GM23338 (cell line): Measurements from ENCODE around the gene ARID1B. TPM values are rescaled to one million over a fixed set of nuclear protein-coding genes. Genes with fewer than 3 reads are reported as not detected.

Experiments
- ATAC-seq: fragments of 200-7000 bp; cut with Tn5 transposase; 3 replicates; pipeline ENCODE4 v1.9.1; 2020
- DNase-seq: peaks from one replicate; pipeline ENCODE4 v3.0.0-alpha.2; 2015; ENCODE audit warnings: low spot score
- H2AFZ ChIP-seq: fragments of 200-600 bp; sonication (generic); 2 replicates; pipeline ENCODE4 v1.8.0; 2016; ENCODE audit warnings: antibody characterized with exemption, mild to moderate bottlenecking, moderate library complexity
- H3F3A ChIP-seq: fragments of 200-600 bp; sonication (generic); replicated peaks from 2 replicates; pipeline ENCODE4 v1.8.0; 2017; ENCODE audit warnings: antibody characterized with exemption, mixed run types, low read depth
- H3K27ac ChIP-seq: fragments of 200-600 bp; sonication (generic); 2 replicates; pipeline ENCODE4 v1.6.1; 2016; ENCODE audit warnings: low read depth
- H3K27me3 ChIP-seq: fragments of 200-600 bp; sonication (generic); 2 replicates; pipeline ENCODE4 v1.8.0; 2016; ENCODE audit warnings: mild to moderate bottlenecking, mixed run types, moderate library complexity; ENCODE audit not compliant: insufficient read depth
- H3K36me3 ChIP-seq: fragments of 200-600 bp; sonication (generic); 2 replicates; pipeline ENCODE4 v1.8.0; 2016; ENCODE audit warnings: mild to moderate bottlenecking; ENCODE audit not compliant: insufficient read depth
- H3K4me1 ChIP-seq: fragments of 200-600 bp; sonication (generic); 2 replicates; pipeline ENCODE4 v1.8.0; 2016; ENCODE audit warnings: mild to moderate bottlenecking, moderate library complexity; ENCODE audit not compliant: insufficient read depth
- H3K4me2 ChIP-seq: fragments of 200-600 bp; sonication (generic); 2 replicates; pipeline ENCODE4 v1.7.1; 2017; ENCODE audit warnings: mixed run types
- H3K4me3 ChIP-seq: fragments of 200-600 bp; sonication (generic); 2 replicates; pipeline ENCODE4 v1.6.1; 2016; ENCODE audit warnings: mixed run types
- H3K79me2 ChIP-seq: fragments of 200-600 bp; sonication (generic); replicated peaks from 2 replicates; pipeline ENCODE4 v1.8.0; 2017; ENCODE audit warnings: mild to moderate bottlenecking; ENCODE audit not compliant: insufficient read depth
- H3K9me2 ChIP-seq: fragments of 200-600 bp; sonication (generic); 2 replicates; pipeline ENCODE4 v1.8.0; 2017; ENCODE audit not compliant: insufficient read depth
- H4K20me1 ChIP-seq: fragments of 200-600 bp; sonication (generic); replicated peaks from 2 replicates; pipeline ENCODE4 v1.8.0; 2017; ENCODE audit warnings: mild to moderate bottlenecking; ENCODE audit not compliant: insufficient read depth
- H3K27ac Mint-ChIP-seq: 2 replicates; pipeline ENCODE4 v1.8.0; 2020; ENCODE audit warnings: inconsistent platforms, mild to moderate bottlenecking, moderate library complexity, mixed read lengths
- H3K27me3 Mint-ChIP-seq: 3 replicates; pipeline ENCODE4 v1.8.0; 2022; ENCODE audit warnings: low read depth, mild to moderate bottlenecking, moderate library complexity, mixed read lengths, inconsistent platforms; ENCODE audit not compliant: insufficient read depth, poor library complexity
- H3K36me3 Mint-ChIP-seq: 3 replicates; pipeline ENCODE4 v1.8.0; 2021; ENCODE audit warnings: low read depth, mild to moderate bottlenecking, inconsistent platforms, moderate library complexity, mixed read lengths
- H3K4me1 Mint-ChIP-seq: 3 replicates; pipeline ENCODE4 v1.8.0; 2020; ENCODE audit warnings: mild to moderate bottlenecking, inconsistent platforms, mixed read lengths
- H3K4me3 Mint-ChIP-seq: 3 replicates; pipeline ENCODE4 v1.8.0; 2021; ENCODE audit warnings: moderate library complexity, mild to moderate bottlenecking, inconsistent platforms, mixed read lengths
- H3K9me3 Mint-ChIP-seq: 3 replicates; pipeline ENCODE4 v1.8.0; 2020; ENCODE audit warnings: moderate library complexity, mild to moderate bottlenecking, inconsistent platforms, mixed read lengths
- EZH2 ChIP-seq: fragments of 200-600 bp; sonication (generic); IDR thresholded peaks from one replicate; pipeline ENCODE4 v1.8.0; 2017; ENCODE audit warnings: antibody characterized with exemption, mild to moderate bottlenecking, low read depth; ENCODE audit not compliant: unreplicated experiment
- JUNB ChIP-seq: IDR thresholded peaks from one replicate; pipeline ENCODE4 v1.6.1; 2016; ENCODE audit warnings: antibody characterized with exemption; ENCODE audit not compliant: unreplicated experiment
- NANOG ChIP-seq: IDR thresholded peaks from 2 replicates; pipeline ENCODE4 v1.6.1; 2016; ENCODE audit warnings: antibody characterized with exemption, borderline replicate concordance
- ZNF114 ChIP-seq: fragments of 250-450 bp; sonication (Bioruptor Pico); IDR thresholded peaks from 2 replicates; pipeline ENCODE4 v1.5.0; 2020; ENCODE audit warnings: mild to moderate bottlenecking, moderate library complexity
- ZNF331 ChIP-seq: fragments of 250-450 bp; sonication (Bioruptor Pico); IDR thresholded peaks from 2 replicates; pipeline ENCODE4 v1.5.0; 2020; ENCODE audit warnings: low read depth, mild to moderate bottlenecking, moderate library complexity
- polyA plus RNA-seq: library from polyadenylated mRNA; unstranded; fragments of >200 nt; fragmentation: Nextera tagmentation; extraction: Ambion mirVana; gene quantifications from 2 replicates; pipeline ENCODE4 v1.2.1, GENCODE V29; 2016
- total RNA-seq: library from RNA; depleted of rRNA; stranded (reverse); fragments of >200 nt; shearing (Covaris generic); gene quantifications from 2 replicates; pipeline ENCODE4 v1.2.3, GENCODE V29; 2014
- TF ChIP-seq, protein P1 (sequence below): IDR thresholded peaks from one replicate; pipeline ENCODE4 v1.6.1; 2018; ENCODE audit warnings: antibody characterized with exemption; ENCODE audit not compliant: unreplicated experiment
- TF ChIP-seq, protein P2 (sequence below): fragments of 250-450 bp; sonication (Bioruptor Pico); IDR thresholded peaks from 2 replicates; pipeline ENCODE4 v1.5.0; 2020; ENCODE audit warnings: mild to moderate bottlenecking, moderate library complexity

The ARID1B gene
- total and polyA plus RNA-seq, 2 experiments from 2014 or later = 59.3 to 72.2 TPM

DNA sequence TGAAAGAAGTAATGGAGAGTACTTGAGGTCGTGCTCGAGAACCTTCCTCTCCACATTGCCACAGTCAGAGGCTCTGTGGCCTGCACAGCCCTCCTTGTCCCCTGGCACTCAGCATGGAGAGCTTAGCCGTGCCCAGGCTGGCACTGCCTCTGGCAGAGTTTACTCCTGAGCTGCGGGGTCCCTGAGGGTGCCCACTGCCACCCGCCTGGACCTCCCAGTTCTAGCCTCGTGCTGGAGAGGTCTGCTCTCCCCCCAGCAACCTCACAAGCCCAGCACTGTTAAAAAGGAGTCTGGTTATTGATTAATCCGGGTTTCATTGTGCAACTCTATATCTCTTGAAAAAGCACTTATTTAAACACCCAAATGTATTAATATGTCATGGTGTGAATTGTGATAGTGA, 319.3 kb downstream of the ARID1B start:
- Histone ChIP-seq H3F3A (no peaks in the 10 kb centered on the region), H2AFZ (no peak overlapping the region), H4K20me1 (peaks cover 6% of the 10 kb centered on the region; the same call in 1 of the 2 replicates), H3K79me2 (peaks cover 7% of the 10 kb centered on the region; the same call in 1 of the 2 replicates), H3K4me3 (no peak overlapping the region), H3K27me3 (no peaks in the 10 kb centered on the region), H3K27ac (no peak overlapping the region), H3K4me2 (no peak overlapping the region), H3K4me1 (0 out of 2 replicates have a peak, but pooled peaks cover 5% of the 10 kb centered on the region), H3K9me2 (no peaks in the 10 kb centered on the region), H3K36me3 (no peaks in the 10 kb centered on the region)
- Mint-ChIP-seq H3K4me1 (peaks cover 38% of the 10 kb centered on the region), H3K27me3 (peaks cover 2% of the 10 kb centered on the region), H3K9me3 (no peaks in the 10 kb centered on the region), H3K36me3 (no peaks in the 10 kb centered on the region), H3K4me3 (no peak overlapping the region), H3K27ac (no peak overlapping the region)
- TF ChIP-seq, protein P1, sequence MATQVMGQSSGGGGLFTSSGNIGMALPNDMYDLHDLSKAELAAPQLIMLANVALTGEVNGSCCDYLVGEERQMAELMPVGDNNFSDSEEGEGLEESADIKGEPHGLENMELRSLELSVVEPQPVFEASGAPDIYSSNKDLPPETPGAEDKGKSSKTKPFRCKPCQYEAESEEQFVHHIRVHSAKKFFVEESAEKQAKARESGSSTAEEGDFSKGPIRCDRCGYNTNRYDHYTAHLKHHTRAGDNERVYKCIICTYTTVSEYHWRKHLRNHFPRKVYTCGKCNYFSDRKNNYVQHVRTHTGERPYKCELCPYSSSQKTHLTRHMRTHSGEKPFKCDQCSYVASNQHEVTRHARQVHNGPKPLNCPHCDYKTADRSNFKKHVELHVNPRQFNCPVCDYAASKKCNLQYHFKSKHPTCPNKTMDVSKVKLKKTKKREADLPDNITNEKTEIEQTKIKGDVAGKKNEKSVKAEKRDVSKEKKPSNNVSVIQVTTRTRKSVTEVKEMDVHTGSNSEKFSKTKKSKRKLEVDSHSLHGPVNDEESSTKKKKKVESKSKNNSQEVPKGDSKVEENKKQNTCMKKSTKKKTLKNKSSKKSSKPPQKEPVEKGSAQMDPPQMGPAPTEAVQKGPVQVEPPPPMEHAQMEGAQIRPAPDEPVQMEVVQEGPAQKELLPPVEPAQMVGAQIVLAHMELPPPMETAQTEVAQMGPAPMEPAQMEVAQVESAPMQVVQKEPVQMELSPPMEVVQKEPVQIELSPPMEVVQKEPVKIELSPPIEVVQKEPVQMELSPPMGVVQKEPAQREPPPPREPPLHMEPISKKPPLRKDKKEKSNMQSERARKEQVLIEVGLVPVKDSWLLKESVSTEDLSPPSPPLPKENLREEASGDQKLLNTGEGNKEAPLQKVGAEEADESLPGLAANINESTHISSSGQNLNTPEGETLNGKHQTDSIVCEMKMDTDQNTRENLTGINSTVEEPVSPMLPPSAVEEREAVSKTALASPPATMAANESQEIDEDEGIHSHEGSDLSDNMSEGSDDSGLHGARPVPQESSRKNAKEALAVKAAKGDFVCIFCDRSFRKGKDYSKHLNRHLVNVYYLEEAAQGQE = no peak
- TF ChIP-seq ZNF331 (CRISPR knock-in tag) (no peak), EZH2 (no peak), JUNB (no peak), NANOG (no peak), ZNF114 (CRISPR knock-in tag) (no peak)
- TF ChIP-seq, protein P2, sequence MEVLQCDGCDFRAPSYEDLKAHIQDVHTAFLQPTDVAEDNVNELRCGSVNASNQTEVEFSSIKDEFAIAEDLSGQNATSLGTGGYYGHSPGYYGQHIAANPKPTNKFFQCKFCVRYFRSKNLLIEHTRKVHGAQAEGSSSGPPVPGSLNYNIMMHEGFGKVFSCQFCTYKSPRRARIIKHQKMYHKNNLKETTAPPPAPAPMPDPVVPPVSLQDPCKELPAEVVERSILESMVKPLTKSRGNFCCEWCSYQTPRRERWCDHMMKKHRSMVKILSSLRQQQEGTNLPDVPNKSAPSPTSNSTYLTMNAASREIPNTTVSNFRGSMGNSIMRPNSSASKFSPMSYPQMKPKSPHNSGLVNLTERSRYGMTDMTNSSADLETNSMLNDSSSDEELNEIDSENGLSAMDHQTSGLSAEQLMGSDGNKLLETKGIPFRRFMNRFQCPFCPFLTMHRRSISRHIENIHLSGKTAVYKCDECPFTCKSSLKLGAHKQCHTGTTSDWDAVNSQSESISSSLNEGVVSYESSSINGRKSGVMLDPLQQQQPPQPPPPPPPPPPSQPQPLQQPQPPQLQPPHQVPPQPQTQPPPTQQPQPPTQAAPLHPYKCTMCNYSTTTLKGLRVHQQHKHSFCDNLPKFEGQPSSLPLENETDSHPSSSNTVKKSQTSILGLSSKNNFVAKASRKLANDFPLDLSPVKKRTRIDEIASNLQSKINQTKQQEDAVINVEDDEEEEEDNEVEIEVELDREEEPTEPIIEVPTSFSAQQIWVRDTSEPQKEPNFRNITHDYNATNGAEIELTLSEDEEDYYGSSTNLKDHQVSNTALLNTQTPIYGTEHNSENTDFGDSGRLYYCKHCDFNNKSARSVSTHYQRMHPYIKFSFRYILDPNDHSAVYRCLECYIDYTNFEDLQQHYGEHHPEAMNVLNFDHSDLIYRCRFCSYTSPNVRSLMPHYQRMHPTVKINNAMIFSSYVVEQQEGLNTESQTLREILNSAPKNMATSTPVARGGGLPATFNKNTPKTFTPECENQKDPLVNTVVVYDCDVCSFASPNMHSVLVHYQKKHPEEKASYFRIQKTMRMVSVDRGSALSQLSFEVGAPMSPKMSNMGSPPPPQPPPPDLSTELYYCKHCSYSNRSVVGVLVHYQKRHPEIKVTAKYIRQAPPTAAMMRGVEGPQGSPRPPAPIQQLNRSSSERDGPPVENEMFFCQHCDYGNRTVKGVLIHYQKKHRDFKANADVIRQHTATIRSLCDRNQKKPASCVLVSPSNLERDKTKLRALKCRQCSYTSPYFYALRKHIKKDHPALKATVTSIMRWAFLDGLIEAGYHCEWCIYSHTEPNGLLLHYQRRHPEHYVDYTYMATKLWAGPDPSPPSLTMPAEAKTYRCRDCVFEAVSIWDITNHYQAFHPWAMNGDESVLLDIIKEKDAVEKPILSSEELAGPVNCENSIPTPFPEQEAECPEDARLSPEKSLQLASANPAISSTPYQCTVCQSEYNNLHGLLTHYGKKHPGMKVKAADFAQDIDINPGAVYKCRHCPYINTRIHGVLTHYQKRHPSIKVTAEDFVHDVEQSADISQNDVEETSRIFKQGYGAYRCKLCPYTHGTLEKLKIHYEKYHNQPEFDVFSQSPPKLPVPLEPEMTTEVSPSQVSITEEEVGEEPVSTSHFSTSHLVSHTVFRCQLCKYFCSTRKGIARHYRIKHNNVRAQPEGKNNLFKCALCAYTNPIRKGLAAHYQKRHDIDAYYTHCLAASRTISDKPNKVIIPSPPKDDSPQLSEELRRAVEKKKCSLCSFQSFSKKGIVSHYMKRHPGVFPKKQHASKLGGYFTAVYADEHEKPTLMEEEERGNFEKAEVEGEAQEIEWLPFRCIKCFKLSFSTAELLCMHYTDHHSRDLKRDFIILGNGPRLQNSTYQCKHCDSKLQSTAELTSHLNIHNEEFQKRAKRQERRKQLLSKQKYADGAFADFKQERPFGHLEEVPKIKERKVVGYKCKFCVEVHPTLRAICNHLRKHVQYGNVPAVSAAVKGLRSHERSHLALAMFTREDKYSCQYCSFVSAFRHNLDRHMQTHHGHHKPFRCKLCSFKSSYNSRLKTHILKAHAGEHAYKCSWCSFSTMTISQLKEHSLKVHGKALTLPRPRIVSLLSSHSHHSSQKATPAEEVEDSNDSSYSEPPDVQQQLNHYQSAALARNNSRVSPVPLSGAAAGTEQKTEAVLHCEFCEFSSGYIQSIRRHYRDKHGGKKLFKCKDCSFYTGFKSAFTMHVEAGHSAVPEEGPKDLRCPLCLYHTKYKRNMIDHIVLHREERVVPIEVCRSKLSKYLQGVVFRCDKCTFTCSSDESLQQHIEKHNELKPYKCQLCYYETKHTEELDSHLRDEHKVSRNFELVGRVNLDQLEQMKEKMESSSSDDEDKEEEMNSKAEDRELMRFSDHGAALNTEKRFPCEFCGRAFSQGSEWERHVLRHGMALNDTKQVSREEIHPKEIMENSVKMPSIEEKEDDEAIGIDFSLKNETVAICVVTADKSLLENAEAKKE (CRISPR knock-in tag) = no peak
- no peak for ATAC-seq
- DNase-seq = no peak
